MM.1S (cell line): Measurements from ENCODE around the gene LMLN.

Experiments
- CTCF ChIP-seq: fragments of 300-600 bp; sonication (generic); IDR thresholded peaks from 2 replicates; pipeline ENCODE4 v1.5.1; 2016; ENCODE audit warnings: antibody characterized with exemption, low read length, mixed read lengths
- EZH2 ChIP-seq: fragments of 300-600 bp; sonication (generic); optimal IDR thresholded peaks from 2 replicates; pipeline ENCODE3; 2017; ENCODE audit warnings: low read depth, mild to moderate bottlenecking, antibody characterized with exemption, low read length, mixed read lengths
- EZH2phosphoT487 ChIP-seq: fragments of 300-600 bp; sonication (generic); IDR thresholded peaks from 2 replicates; pipeline ENCODE4 v1.6.1; 2018; ENCODE audit warnings: antibody characterized with exemption, low read length

GRCh38 chr3:198070871-198071270 is 110.9 kb downstream of the LMLN start:
- TF ChIP-seq CTCF (no peak), EZH2phosphoT487 (no peak), EZH2 (no peak)
